Thyroid gland (tissue), 4 donors: ENCODE data around the gene CMTM8.

Experiments used
- CTCF ChIP-seq, 6 experiments: fragments of 200-600 bp in 3 of 6; fragments of 450-650 bp in 3 of 6; sonication (generic) in 3 of 6; IDR thresholded peaks; one replicate each; pipeline ENCODE4 v1.5.1; 2016 to 2019; ENCODE audit warnings: antibody characterized with exemption in 6 of 6, mild to moderate bottlenecking in 2 of 6, inconsistent platforms in 1 of 6, moderate library complexity in 1 of 6
- POLR2A ChIP-seq, 2 donors: fragments of 450-650 bp; IDR thresholded peaks; one replicate each; pipeline ENCODE4 v1.6.1; 2017; ENCODE audit warnings: antibody characterized with exemption in 2 of 2, mild to moderate bottlenecking in 2 of 2, moderate library complexity in 1 of 2

- no peak for TF ChIP-seq CTCF (IDR thresholded peaks at IDR 0.05)
- no peak for TF ChIP-seq POLR2A (IDR thresholded peaks at IDR 0.05)
Observed at GRCh38 chr3:32412887-32413286, 174.4 kb downstream of the CMTM8 start.
